ENCODE measurements around the gene ADISSP.
"Not testable (repeated sequence)": the region's sequence is repeated elsewhere in the genome, so short reads cannot be mapped to it uniquely, and the experiment has no call there.

ADISSP gene

DNA sequence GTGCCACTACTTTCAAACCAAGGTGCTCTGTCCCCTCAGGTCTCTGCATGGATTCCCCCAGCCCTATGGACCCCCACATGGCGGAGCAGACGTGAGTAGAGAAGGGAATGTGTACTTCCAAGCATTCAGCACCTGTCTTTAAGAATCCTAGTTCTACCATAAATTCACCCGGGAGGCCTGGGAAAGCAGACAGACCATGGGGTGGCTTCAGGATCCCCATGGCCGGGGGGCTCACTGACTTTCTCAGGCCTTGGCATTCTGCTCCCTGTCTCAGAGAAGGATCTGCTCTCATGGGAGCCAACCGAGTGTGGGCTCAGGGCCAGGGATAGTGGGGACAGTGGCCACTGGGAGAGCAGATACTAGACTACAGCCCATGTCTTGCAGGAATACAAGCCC lies 30.8 kb upstream of the ADISSP start:
- Histone ChIP-seq H3K36me3 (ENCODE audit: control insufficient read depth in 1 of 2, insufficient read depth in 2 of 2, low read length in 2 of 2) (peaks cover 27 to 32% of the 10 kb centered on the region in 2 donors), H3K27me3 (ENCODE audit: control insufficient read depth in 1 of 2, insufficient read depth in 2 of 2, low read length in 2 of 2) (no peaks in the 10 kb centered on the region), H3K9me3 (ENCODE audit: control insufficient read depth in 1 of 2, low read length in 2 of 2) (no peaks in the 10 kb centered on the region), H3K27ac (ENCODE audit: low read depth, low read length) (peak overlapping the region; percentile 23), H3K9ac (ENCODE audit: low read depth in 1 of 2, low read length in 2 of 2) (peak overlapping the region; percentile 15 to 62), H3K4me3 (ENCODE audit: low read depth in 1 of 2, low read length in 2 of 2) (peak overlapping the region; percentile 40 to 89), H3K4me1 (ENCODE audit: control insufficient read depth in 1 of 2, insufficient read depth in 2 of 2, low read length in 2 of 2) (peaks cover 38 to 46% of the 10 kb centered on the region in 2 donors)

GRCh38 chr20:3797592-3798372 lies 30.2 kb upstream of the ADISSP start:
- Histone ChIP-seq H3K27ac (ENCODE audit: low read depth, low read length) (peak overlapping the region; percentile 53), H3K9ac (ENCODE audit: low read depth in 1 of 2, low read length in 2 of 2) (peak overlapping the region; percentile 62 to 70), H3K9me3 (ENCODE audit: control insufficient read depth in 1 of 2, low read length in 2 of 2) (no peaks in the 10 kb centered on the region), H3K4me3 (ENCODE audit: low read depth in 1 of 2, low read length in 2 of 2) (peak overlapping the region; percentile 84 to 89), H3K4me1 (ENCODE audit: control insufficient read depth in 1 of 2, insufficient read depth in 2 of 2, low read length in 2 of 2) (peaks cover 38 to 46% of the 10 kb centered on the region in 2 donors), H3K27me3 (ENCODE audit: control insufficient read depth in 1 of 2, insufficient read depth in 2 of 2, low read length in 2 of 2) (no peaks in the 10 kb centered on the region), H3K36me3 (ENCODE audit: control insufficient read depth in 1 of 2, insufficient read depth in 2 of 2, low read length in 2 of 2) (peaks cover 21 to 26% of the 10 kb centered on the region in 2 donors)

DNA sequence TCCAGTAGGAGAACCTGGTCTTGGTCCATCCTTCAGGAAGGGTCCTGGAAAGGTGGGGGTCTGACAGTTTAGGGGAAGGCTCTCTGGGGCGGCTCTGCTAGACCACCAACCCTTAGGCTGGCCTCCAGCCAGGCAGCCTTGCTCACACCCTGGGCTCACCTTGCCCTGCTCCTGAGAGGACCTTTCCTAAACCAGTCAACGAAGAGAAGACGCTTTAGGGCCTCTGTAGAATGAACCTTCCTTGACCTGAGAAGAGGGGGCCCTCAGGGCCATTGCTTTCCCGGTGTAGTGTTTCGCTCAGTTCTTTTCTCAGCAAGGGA lies 29.6 kb upstream of the ADISSP start:
- Histone ChIP-seq H3K4me3 (ENCODE audit: low read depth in 1 of 2, low read length in 2 of 2) (peak overlapping the region; percentile 84 to 89), H3K9me3 (ENCODE audit: control insufficient read depth in 1 of 2, low read length in 2 of 2) (no peaks in the 10 kb centered on the region), H3K9ac (ENCODE audit: low read depth in 1 of 2, low read length in 2 of 2) (peak overlapping the region; percentile 62 to 70), H3K27me3 (ENCODE audit: control insufficient read depth in 1 of 2, insufficient read depth in 2 of 2, low read length in 2 of 2) (no peaks in the 10 kb centered on the region), H3K27ac (ENCODE audit: low read depth, low read length) (peak overlapping the region; percentile 53), H3K4me1 (ENCODE audit: control insufficient read depth in 1 of 2, insufficient read depth in 2 of 2, low read length in 2 of 2) (peaks cover 38 to 46% of the 10 kb centered on the region in 2 donors), H3K36me3 (ENCODE audit: control insufficient read depth in 1 of 2, insufficient read depth in 2 of 2, low read length in 2 of 2) (peaks cover 17 to 20% of the 10 kb centered on the region in 2 donors)

- no peak overlapping the region for H3K27ac ChIP-seq (ENCODE audit: low read depth, low read length)
- peaks cover 38 to 46% of the 10 kb centered on the region in 2 donors for H3K4me1 ChIP-seq (ENCODE audit: control insufficient read depth in 1 of 2, insufficient read depth in 2 of 2, low read length in 2 of 2)
These were observed 29.1 kb upstream of the ADISSP start for GRCh38 chr20:3796477-3797225.

GRCh38 chr20:3795511-3796468 lies 28.2 kb upstream of the ADISSP start, which contains the start of gene CDC25B:
Gene CDC25B (plus strand): TSS chr20:3796310. CDS start chr20:3796532, 222 bp downstream.
- Histone ChIP-seq H3K27ac (ENCODE audit: low read depth, low read length) (peak within 1 kb of the TSS; percentile 96), H3K4me1 (ENCODE audit: control insufficient read depth in 1 of 2, insufficient read depth in 2 of 2, low read length in 2 of 2) (peaks cover 38 to 46% of the 10 kb centered on the region in 2 donors)

More at GRCh38 chr20:3796477-3797225, 29.1 kb upstream of the ADISSP start:
- H3K27me3 ChIP-seq (ENCODE audit: control insufficient read depth in 1 of 2, insufficient read depth in 2 of 2, low read length in 2 of 2), result no peaks in the 10 kb centered on the region
- peaks cover 15 to 16% of the 10 kb centered on the region in 2 donors for H3K36me3 ChIP-seq (ENCODE audit: control insufficient read depth in 1 of 2, insufficient read depth in 2 of 2, low read length in 2 of 2)
- peak overlapping the region; percentile 62 to 70 for H3K9ac ChIP-seq (ENCODE audit: low read depth in 1 of 2, low read length in 2 of 2)
- no peaks in the 10 kb centered on the region for H3K9me3 ChIP-seq (ENCODE audit: control insufficient read depth in 1 of 2, low read length in 2 of 2)
- peak overlapping the region; percentile 84 to 89 for H3K4me3 ChIP-seq (ENCODE audit: low read depth in 1 of 2, low read length in 2 of 2)

DNA sequence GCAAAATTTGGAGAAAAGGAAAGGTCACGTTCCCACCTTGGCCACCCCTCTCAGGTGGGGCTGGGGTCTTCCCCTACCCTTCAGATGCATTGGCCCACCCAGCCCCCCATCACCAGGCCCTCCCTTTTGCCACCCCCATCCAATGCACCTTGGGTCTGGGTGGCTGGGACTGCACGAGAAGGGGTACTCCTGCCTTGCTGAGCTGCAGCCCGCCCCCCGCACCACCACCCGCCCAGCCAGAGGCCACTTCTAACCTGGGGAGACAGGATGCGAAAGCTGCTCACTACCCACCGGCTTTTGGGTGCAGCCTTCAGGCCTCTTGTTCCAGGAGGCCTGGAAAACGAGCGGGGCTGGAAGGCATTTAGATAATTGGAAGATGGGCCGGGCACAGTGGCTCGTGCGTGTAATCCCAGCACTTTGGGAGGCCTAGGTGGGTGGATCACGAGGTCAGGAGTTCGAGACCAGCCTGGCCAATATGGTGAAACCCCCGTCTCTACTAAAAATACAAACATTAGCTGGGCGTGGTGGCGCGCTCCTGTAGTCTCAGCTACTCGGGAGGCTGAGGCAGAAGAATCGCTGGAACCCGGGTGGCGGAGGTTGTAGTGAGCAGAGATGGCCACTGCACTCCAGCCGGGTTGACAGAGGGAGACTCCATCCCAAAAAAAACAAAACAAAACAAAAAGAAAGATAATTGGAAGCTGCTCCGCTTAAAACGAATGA lies 27.3 kb upstream of the ADISSP start:
- Histone ChIP-seq H3K4me1 (ENCODE audit: control insufficient read depth in 1 of 2, insufficient read depth in 2 of 2, low read length in 2 of 2) (peaks cover 30 to 39% of the 10 kb centered on the region in 2 donors), H3K4me3 (ENCODE audit: low read depth in 1 of 2, low read length in 2 of 2) (peak overlapping the region; percentile 89 to 93), H3K9ac (ENCODE audit: low read depth in 1 of 2, low read length in 2 of 2) (peak overlapping the region in 1 of 2 donors; percentile 95), H3K9me3 (ENCODE audit: control insufficient read depth in 1 of 2, low read length in 2 of 2) (no peaks in the 10 kb centered on the region), H3K36me3 (ENCODE audit: control insufficient read depth in 1 of 2, insufficient read depth in 2 of 2, low read length in 2 of 2) (no peaks in the 10 kb centered on the region), H3K27ac (ENCODE audit: low read depth, low read length) (peak overlapping the region; percentile 96), H3K27me3 (ENCODE audit: control insufficient read depth in 1 of 2, insufficient read depth in 2 of 2, low read length in 2 of 2) (no peaks in the 10 kb centered on the region)

More at GRCh38 chr20:3795511-3796468, 28.2 kb upstream of the ADISSP start, which contains the start of gene CDC25B:
- Histone ChIP-seq H3K9ac (ENCODE audit: low read depth in 1 of 2, low read length in 2 of 2) (peak within 1 kb of the TSS; percentile 94 to 95), H3K27me3 (ENCODE audit: control insufficient read depth in 1 of 2, insufficient read depth in 2 of 2, low read length in 2 of 2) (no peaks in the 10 kb centered on the region), H3K4me3 (ENCODE audit: low read depth in 1 of 2, low read length in 2 of 2) (peak within 1 kb of the TSS; percentile 89 to 93), H3K9me3 (ENCODE audit: control insufficient read depth in 1 of 2, low read length in 2 of 2) (no peaks in the 10 kb centered on the region), H3K36me3 (ENCODE audit: control insufficient read depth in 1 of 2, insufficient read depth in 2 of 2, low read length in 2 of 2) (peaks cover 7% of the 10 kb centered on the region in 2 donors)

DNA sequence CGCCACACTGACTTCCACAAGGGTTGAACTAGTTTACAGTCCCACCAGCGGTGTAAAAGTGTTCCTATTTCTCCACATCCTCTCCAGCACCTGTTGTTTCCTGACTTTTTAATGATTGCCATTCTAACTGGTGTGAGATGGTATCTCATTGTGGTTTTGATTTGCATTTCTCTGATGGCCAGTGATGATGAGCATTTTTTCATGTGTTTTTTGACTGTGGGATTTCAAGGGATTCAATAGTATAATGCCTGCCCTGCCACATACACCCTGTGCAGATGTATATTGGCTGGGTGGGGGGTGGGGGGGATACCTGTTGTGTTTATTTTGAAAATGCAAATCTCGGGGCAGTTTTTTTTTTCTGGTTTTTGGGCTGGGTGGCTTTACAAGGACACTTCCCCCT lies 26.6 kb upstream of the ADISSP start:
- not testable (repeated sequence) for H3K27ac ChIP-seq (ENCODE audit: low read depth, low read length)

DNA sequence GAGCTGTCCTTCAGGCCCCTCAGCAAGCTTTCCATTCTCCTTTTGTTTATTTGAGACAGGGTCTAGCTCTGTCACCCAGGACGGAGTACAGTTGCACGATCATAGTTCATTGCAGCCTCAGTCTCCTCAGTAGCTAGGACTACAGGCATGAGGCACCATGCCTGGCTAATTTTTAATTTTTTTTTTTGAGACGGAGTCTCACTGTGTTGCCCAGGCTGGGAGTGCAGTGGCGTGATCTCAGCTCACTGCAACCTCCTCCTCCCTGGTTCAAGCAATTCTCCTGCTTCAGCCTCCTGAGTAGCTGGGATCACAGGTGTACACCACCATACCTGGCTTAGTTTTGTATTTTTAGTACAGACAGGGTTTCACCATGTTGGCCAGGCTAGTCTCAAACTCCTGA lies 21.6 kb upstream of the ADISSP start:
- H3K36me3 ChIP-seq (ENCODE audit: control insufficient read depth in 1 of 2, insufficient read depth in 2 of 2, low read length in 2 of 2); H3K9ac ChIP-seq (ENCODE audit: low read depth in 1 of 2, low read length in 2 of 2); H3K27me3 ChIP-seq (ENCODE audit: control insufficient read depth in 1 of 2, insufficient read depth in 2 of 2, low read length in 2 of 2); H3K27ac ChIP-seq (ENCODE audit: low read depth, low read length); H3K9me3 ChIP-seq (ENCODE audit: control insufficient read depth in 1 of 2, low read length in 2 of 2); H3K4me3 ChIP-seq (ENCODE audit: low read depth in 1 of 2, low read length in 2 of 2): not testable (repeated sequence)
- peaks cover 29 to 34% of the 10 kb centered on the region in 2 donors for H3K4me1 ChIP-seq (ENCODE audit: control insufficient read depth in 1 of 2, insufficient read depth in 2 of 2, low read length in 2 of 2)

More for the DNA sequence above, 26.6 kb upstream of the ADISSP start:
- not testable (repeated sequence) for H3K9ac ChIP-seq (ENCODE audit: low read depth in 1 of 2, low read length in 2 of 2); H3K36me3 ChIP-seq (ENCODE audit: control insufficient read depth in 1 of 2, insufficient read depth in 2 of 2, low read length in 2 of 2); H3K27me3 ChIP-seq (ENCODE audit: control insufficient read depth in 1 of 2, insufficient read depth in 2 of 2, low read length in 2 of 2); H3K9me3 ChIP-seq (ENCODE audit: control insufficient read depth in 1 of 2, low read length in 2 of 2); H3K4me3 ChIP-seq (ENCODE audit: low read depth in 1 of 2, low read length in 2 of 2)
- peaks cover 23 to 33% of the 10 kb centered on the region in 2 donors for H3K4me1 ChIP-seq (ENCODE audit: control insufficient read depth in 1 of 2, insufficient read depth in 2 of 2, low read length in 2 of 2)

GRCh38 chr20:3788685-3789155 lies 21.2 kb upstream of the ADISSP start:
- Histone ChIP-seq H3K9me3 (ENCODE audit: control insufficient read depth in 1 of 2, low read length in 2 of 2) (no peaks in the 10 kb centered on the region), H3K27ac (ENCODE audit: low read depth, low read length) (no peak overlapping the region), H3K4me3 (ENCODE audit: low read depth in 1 of 2, low read length in 2 of 2) (no peak overlapping the region), H3K36me3 (ENCODE audit: control insufficient read depth in 1 of 2, insufficient read depth in 2 of 2, low read length in 2 of 2) (peaks cover 0 to 6% of the 10 kb centered on the region in 2 donors), H3K9ac (ENCODE audit: low read depth in 1 of 2, low read length in 2 of 2) (no peak overlapping the region), H3K4me1 (ENCODE audit: control insufficient read depth in 1 of 2, insufficient read depth in 2 of 2, low read length in 2 of 2) (peaks cover 33 to 38% of the 10 kb centered on the region in 2 donors), H3K27me3 (ENCODE audit: control insufficient read depth in 1 of 2, insufficient read depth in 2 of 2, low read length in 2 of 2) (no peaks in the 10 kb centered on the region)

All from duodenal mucosa (tissue), 2 donors.